GM19025 (cell line): Measurements from ENCODE around the gene CLCA2.

Experiments used
- ATAC-seq: cut with Tn5 transposase; IDR thresholded peaks from one replicate; pipeline ENCODE4 v1.9.1; 2021; ENCODE audit warnings: mild to moderate bottlenecking, low read depth, moderate library complexity; ENCODE audit not compliant: unreplicated experiment

CLCA2 gene

GRCh38 chr1:86472152-86472551 is 48.2 kb downstream of the CLCA2 start:
- no peak for ATAC-seq

- no peak for ATAC-seq
Observed at GRCh38 chr1:86472767-86473166, 48.8 kb downstream of the CLCA2 start.

- ATAC-seq, result no peak
Observed at GRCh38 chr1:86477256-86477655, 53.3 kb downstream of the CLCA2 start.

GRCh38 chr1:86477682-86478081 is 53.7 kb downstream of the CLCA2 start:
- ATAC-seq, result no peak

GRCh38 chr1:86478416-86479156 is 54.6 kb downstream of the CLCA2 start:
- ATAC-seq, result no peak

- ATAC-seq, result no peak
Observed at GRCh38 chr1:86481966-86482365, 58.0 kb downstream of the CLCA2 start.

- no peak for ATAC-seq
Observed at GRCh38 chr1:86487131-86487810, 63.3 kb downstream of the CLCA2 start.

- ATAC-seq, result no peak
Observed at GRCh38 chr1:86487811-86488141, 63.8 kb downstream of the CLCA2 start.

- ATAC-seq, result no peak
Observed at GRCh38 chr1:86489242-86489878, 65.4 kb downstream of the CLCA2 start.

- ATAC-seq, result no peak
Observed at GRCh38 chr1:86491171-86491950, 67.4 kb downstream of the CLCA2 start.

- no peak for ATAC-seq
Observed at GRCh38 chr1:86498281-86498680, 74.3 kb downstream of the CLCA2 start.

GRCh38 chr1:86499987-86500593 is 76.1 kb downstream of the CLCA2 start:
- no peak for ATAC-seq

- no peak for ATAC-seq
Observed at GRCh38 chr1:86500714-86501113, 76.7 kb downstream of the CLCA2 start.

GRCh38 chr1:86502125-86502646 is 78.2 kb downstream of the CLCA2 start:
- peak; percentile 66 for ATAC-seq

GRCh38 chr1:86502721-86503405 is 78.9 kb downstream of the CLCA2 start:
- ATAC-seq, result peak; percentile 28

- ATAC-seq, result no peak
Observed at GRCh38 chr1:86503406-86504136, 79.6 kb downstream of the CLCA2 start.

- ATAC-seq, result no peak
Observed at GRCh38 chr1:86504137-86504479, 80.1 kb downstream of the CLCA2 start.

- no peak for ATAC-seq
Observed at GRCh38 chr1:86504895-86505563, 81.1 kb downstream of the CLCA2 start.

- no peak for ATAC-seq
Observed at GRCh38 chr1:86505564-86505902, 81.6 kb downstream of the CLCA2 start.
